OCI-LY7 (cell line): ENCODE results near the gene RDH16.

ENCODE experiments used
- EZH2phosphoT487 ChIP-seq: fragments of 200-600 bp; sonication (generic); IDR thresholded peaks from 2 replicates; pipeline ENCODE4 v1.6.1; 2018; ENCODE audit warnings: low read depth, borderline replicate concordance, mild to moderate bottlenecking, mixed run types, antibody characterized with exemption, low read length, moderate library complexity, mixed read lengths
- TF ChIP-seq, protein P1 (sequence below): fragments of 200-600 bp; sonication (generic); conservative IDR thresholded peaks from 2 replicates; pipeline ENCODE4 v1.5.1; 2014; ENCODE audit warnings: mild to moderate bottlenecking, antibody characterized with exemption, low read length, moderate library complexity, mixed read lengths

DNA sequence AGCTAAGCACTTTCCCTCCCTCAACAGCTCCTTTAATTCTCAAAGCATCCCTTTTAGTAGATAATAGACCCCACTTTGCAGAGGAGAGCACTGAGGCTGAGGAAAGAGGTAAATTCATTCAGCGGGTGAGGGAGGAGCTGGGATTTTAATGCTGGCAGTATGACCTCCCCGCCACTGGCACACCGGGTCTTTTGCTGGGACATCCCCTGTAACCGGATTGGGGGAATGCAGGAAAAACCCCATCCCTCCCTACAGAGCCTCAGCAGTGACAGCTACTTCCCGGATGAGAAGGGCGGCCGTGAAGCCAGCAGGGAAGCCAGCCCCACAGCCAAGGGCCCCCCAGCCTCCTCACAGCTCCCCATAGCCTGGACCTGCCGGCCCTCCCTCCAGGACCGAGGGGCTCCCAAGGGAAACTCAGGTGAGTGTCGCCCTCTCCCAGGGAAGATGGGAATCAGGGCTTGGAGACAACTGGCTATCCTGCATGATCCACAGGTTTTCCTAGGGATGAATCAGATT, 36.9 kb upstream of the RDH16 start:
- TF ChIP-seq, protein P1, sequence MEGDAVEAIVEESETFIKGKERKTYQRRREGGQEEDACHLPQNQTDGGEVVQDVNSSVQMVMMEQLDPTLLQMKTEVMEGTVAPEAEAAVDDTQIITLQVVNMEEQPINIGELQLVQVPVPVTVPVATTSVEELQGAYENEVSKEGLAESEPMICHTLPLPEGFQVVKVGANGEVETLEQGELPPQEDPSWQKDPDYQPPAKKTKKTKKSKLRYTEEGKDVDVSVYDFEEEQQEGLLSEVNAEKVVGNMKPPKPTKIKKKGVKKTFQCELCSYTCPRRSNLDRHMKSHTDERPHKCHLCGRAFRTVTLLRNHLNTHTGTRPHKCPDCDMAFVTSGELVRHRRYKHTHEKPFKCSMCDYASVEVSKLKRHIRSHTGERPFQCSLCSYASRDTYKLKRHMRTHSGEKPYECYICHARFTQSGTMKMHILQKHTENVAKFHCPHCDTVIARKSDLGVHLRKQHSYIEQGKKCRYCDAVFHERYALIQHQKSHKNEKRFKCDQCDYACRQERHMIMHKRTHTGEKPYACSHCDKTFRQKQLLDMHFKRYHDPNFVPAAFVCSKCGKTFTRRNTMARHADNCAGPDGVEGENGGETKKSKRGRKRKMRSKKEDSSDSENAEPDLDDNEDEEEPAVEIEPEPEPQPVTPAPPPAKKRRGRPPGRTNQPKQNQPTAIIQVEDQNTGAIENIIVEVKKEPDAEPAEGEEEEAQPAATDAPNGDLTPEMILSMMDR = no peak
- no peak for TF ChIP-seq EZH2phosphoT487
